ENCODE data around the gene VPS72. TPM values are rescaled to one million over a fixed set of nuclear protein-coding genes. Genes with fewer than 3 reads are reported as not detected.
"Not testable (repeated sequence)": the region's sequence is repeated elsewhere in the genome, so short reads cannot be mapped to it uniquely, and the experiment has no call there.

VPS72 gene
- total RNA-seq, 1 experiment from 2014 or later = 108 TPM

DNA sequence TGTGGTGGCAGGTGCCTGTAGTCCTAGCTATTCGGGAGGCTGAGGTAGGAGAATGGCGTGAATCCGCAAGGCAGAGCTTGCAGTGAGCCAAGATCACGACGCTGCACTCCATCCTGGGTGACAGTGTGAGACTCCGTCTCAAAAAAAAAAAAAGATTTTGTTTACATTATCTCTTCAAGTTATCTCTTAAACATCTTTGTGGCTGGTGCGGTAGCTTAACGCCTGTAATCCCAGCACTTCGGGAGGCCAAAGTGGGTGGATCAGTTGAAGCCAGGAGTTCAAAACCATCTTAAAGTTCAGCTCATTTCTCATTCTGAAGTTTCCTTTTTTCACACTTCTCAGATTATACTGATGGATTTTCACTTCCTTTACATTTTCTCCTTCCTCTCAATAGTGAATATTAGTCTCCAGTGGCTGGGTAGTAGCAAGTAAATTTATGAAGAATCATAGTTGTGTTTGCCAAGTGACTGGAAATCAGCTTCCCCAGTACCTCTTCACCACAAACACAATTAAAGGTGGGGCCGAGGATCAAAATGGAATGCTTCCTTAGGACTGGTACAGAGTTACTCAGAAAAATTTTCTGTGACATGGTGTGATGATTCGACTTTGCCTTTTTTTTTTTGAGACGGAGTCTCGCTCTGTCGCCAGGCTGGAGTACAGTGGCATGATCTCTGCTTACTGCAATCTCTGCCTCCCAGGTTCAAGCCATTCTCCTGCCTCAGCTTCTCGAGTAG, 22.1 kb upstream of the VPS72 start:
- peaks cover 96% of the 10 kb centered on the region for H3K36me3 Mint-ChIP-seq (ENCODE audit: insufficient read depth, unreplicated experiment)
- POLR2A ChIA-PET = interaction anchor here (0.6 to 1.5 kb wide), 14 partner anchors 8 to 909 kb away, joined by 3 to 5 read pairs (median 3); partner anchors contain the start of genes PIP5K1A and PSMD4

GRCh38 chr1:151210830-151211229, 20.8 kb upstream of the VPS72 start:
- no TSS peak for BruUV-seq (replicated peaks)
- H3K36me3 Mint-ChIP-seq (ENCODE audit: insufficient read depth, unreplicated experiment) = peaks cover 96% of the 10 kb centered on the region

More for the DNA sequence above, 22.1 kb upstream of the VPS72 start:
- BruUV-seq (replicated peaks) = no TSS peak
- no peak for DNase-seq (ENCODE audit: unreplicated experiment)
- CTCF ChIA-PET = interaction anchor here (0.6 to 2.8 kb wide), 6 partner anchors 8 to 40 kb away, joined by 3 to 6 read pairs (median 3); no protein-coding TSS in a partner anchor
- Mint-ChIP-seq H3K4me1 (ENCODE audit: insufficient read depth, unreplicated experiment) (peaks cover 12% of the 10 kb centered on the region), H3K9me3 (ENCODE audit: unreplicated experiment) (no peaks in the 10 kb centered on the region), H3K27ac (ENCODE audit: low read depth, unreplicated experiment) (no peak overlapping the region), H3K27me3 (ENCODE audit: insufficient read depth, unreplicated experiment) (no peaks in the 10 kb centered on the region), H3K4me3 (ENCODE audit: unreplicated experiment) (no peak overlapping the region)
- TF ChIP-seq, protein P1, sequence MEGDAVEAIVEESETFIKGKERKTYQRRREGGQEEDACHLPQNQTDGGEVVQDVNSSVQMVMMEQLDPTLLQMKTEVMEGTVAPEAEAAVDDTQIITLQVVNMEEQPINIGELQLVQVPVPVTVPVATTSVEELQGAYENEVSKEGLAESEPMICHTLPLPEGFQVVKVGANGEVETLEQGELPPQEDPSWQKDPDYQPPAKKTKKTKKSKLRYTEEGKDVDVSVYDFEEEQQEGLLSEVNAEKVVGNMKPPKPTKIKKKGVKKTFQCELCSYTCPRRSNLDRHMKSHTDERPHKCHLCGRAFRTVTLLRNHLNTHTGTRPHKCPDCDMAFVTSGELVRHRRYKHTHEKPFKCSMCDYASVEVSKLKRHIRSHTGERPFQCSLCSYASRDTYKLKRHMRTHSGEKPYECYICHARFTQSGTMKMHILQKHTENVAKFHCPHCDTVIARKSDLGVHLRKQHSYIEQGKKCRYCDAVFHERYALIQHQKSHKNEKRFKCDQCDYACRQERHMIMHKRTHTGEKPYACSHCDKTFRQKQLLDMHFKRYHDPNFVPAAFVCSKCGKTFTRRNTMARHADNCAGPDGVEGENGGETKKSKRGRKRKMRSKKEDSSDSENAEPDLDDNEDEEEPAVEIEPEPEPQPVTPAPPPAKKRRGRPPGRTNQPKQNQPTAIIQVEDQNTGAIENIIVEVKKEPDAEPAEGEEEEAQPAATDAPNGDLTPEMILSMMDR (IDR thresholded peaks at IDR 0.05; ENCODE audit: unreplicated experiment) = no peak
- intact Hi-C loops (cut with micrococcal nuclease) = no loop called here

GRCh38 chr1:151205381-151205965, 15.5 kb upstream of the VPS72 start:
- H3K27ac Mint-ChIP-seq (ENCODE audit: low read depth, unreplicated experiment); BruUV-seq (replicated peaks); H3K4me3 Mint-ChIP-seq (ENCODE audit: unreplicated experiment); H3K27me3 Mint-ChIP-seq (ENCODE audit: insufficient read depth, unreplicated experiment); DNase-seq (ENCODE audit: unreplicated experiment); H3K9me3 Mint-ChIP-seq (ENCODE audit: unreplicated experiment); intact Hi-C loops (cut with micrococcal nuclease): not testable (repeated sequence)
- ChIA-PET POLR2A (interaction anchor here (1.0 to 3.0 kb wide), 4 partner anchors 16 to 76 kb away, joined by 4 to 8 read pairs (median 6); partner anchors contain the start of genes PSMD4, VPS72 and ZNF687), CTCF (interaction anchor here (0.6 to 1.0 kb wide), 2 partner anchors 47 to 106 kb away, joined by 3 to 6 read pairs; no protein-coding TSS in a partner anchor)
- Mint-ChIP-seq H3K4me1 (ENCODE audit: insufficient read depth, unreplicated experiment) (peaks cover 21% of the 10 kb centered on the region), H3K36me3 (ENCODE audit: insufficient read depth, unreplicated experiment) (peaks cover 88% of the 10 kb centered on the region)

More at GRCh38 chr1:151210830-151211229, 20.8 kb upstream of the VPS72 start:
- Mint-ChIP-seq H3K9me3 (ENCODE audit: unreplicated experiment) (no peaks in the 10 kb centered on the region), H3K27me3 (ENCODE audit: insufficient read depth, unreplicated experiment) (no peaks in the 10 kb centered on the region), H3K4me3 (ENCODE audit: unreplicated experiment) (no peak overlapping the region), H3K27ac (ENCODE audit: low read depth, unreplicated experiment) (peak overlapping the region; percentile 35), H3K4me1 (ENCODE audit: insufficient read depth, unreplicated experiment) (peaks cover 11% of the 10 kb centered on the region)
- intact Hi-C loops (cut with micrococcal nuclease) = no loop called here
- ChIA-PET POLR2A (interaction anchor here (0.8 to 1.5 kb wide), 4 partner anchors 12 to 70 kb away, joined by 3 to 5 read pairs (median 4); partner anchors contain the start of genes PIP5K1A, PSMD4 and VPS72), CTCF (interaction anchor here (0.6 to 1.4 kb wide), 3 partner anchors 16 to 455 kb away, joined by 3 read pairs; no protein-coding TSS in a partner anchor)
- no peak for DNase-seq (ENCODE audit: unreplicated experiment)
- TF ChIP-seq, protein P1 (IDR thresholded peaks at IDR 0.05; ENCODE audit: unreplicated experiment) = no peak

GRCh38 chr1:151199873-151200581, 10.0 kb upstream of the VPS72 start:
- peak; percentile 81 for DNase-seq (ENCODE audit: unreplicated experiment)
- ChIA-PET POLR2A (interaction anchor here (0.5 to 12.4 kb wide), 27 partner anchors 10 to 905 kb away, joined by 3 to 153 read pairs (median 3); partner anchors contain the start of genes C2CD4D, LYSMD1, PI4KB and PSMD4), CTCF (interaction anchor here (0.6 to 2.8 kb wide), 7 partner anchors 13 to 201 kb away, joined by 3 to 11 read pairs (median 4); partner anchors contain the start of gene PSMD4)
- H3K36me3 Mint-ChIP-seq (ENCODE audit: insufficient read depth, unreplicated experiment) = peaks cover 50% of the 10 kb centered on the region
- peak overlapping the region; percentile 93 for H3K4me3 Mint-ChIP-seq (ENCODE audit: unreplicated experiment)
- H3K4me1 Mint-ChIP-seq (ENCODE audit: insufficient read depth, unreplicated experiment) = peaks cover 37% of the 10 kb centered on the region
- H3K27ac Mint-ChIP-seq (ENCODE audit: low read depth, unreplicated experiment) = peak overlapping the region; percentile 95
- TF ChIP-seq, protein P1 (IDR thresholded peaks at IDR 0.05; ENCODE audit: unreplicated experiment) = no peak
- no peaks in the 10 kb centered on the region for H3K27me3 Mint-ChIP-seq (ENCODE audit: insufficient read depth, unreplicated experiment)
- no TSS peak for BruUV-seq (replicated peaks)
- H3K9me3 Mint-ChIP-seq (ENCODE audit: unreplicated experiment) = no peaks in the 10 kb centered on the region
- intact Hi-C loops (cut with micrococcal nuclease) = loop anchor here (1.0 to 10.0 kb wide), 5 partner anchors 37 to 535 kb away; partner anchors contain the start of gene PI4KB
